GM18519 (cell line): Measurements from ENCODE around the gene CAMTA1.

Source experiments
- ATAC-seq: cut with Tn5 transposase; IDR thresholded peaks from one replicate; pipeline ENCODE4 v1.9.1; 2021; ENCODE audit warnings: mild to moderate bottlenecking, moderate library complexity; ENCODE audit not compliant: unreplicated experiment, low FRiP score

Gene CAMTA1

DNA sequence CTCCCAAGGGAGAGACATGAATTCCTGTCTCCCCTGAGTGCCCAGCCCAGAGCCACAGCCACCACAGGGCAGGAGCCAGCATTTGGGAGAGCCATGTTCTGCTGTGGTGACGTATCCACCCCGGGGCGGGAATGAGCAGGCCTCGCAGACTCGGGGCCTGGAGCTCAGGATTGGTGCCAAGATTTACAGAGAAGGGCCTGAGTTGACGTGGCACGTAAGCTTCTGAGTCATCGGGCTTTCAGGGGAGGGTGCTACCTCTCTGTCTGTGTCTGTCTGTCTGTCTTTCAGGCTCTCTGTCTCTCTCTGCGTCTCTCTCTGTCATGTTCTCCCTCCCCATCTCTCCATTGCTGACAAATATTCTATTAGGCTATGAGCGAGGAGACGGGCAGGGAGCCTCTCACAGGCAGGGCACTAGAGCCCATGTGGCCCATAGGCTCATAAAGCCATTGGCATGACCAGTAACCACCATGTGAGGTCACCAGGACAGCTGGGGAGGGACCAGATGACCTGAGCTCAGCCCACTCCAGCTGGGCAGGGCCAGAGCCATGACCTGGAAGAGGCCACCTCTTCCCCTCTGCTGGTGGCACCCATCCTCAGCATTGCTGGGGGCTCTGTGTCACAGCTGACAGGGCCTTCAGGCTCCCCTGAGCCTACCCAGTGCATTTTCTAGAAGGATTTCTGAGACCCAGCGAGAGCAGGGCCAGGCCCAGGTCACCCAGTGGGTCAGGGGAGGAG is 685.8 kb downstream of the CAMTA1 start:
- ATAC-seq = no peak

- ATAC-seq = no peak
These were observed 686.6 kb downstream of the CAMTA1 start for GRCh38 chr1:7471836-7472235.

DNA sequence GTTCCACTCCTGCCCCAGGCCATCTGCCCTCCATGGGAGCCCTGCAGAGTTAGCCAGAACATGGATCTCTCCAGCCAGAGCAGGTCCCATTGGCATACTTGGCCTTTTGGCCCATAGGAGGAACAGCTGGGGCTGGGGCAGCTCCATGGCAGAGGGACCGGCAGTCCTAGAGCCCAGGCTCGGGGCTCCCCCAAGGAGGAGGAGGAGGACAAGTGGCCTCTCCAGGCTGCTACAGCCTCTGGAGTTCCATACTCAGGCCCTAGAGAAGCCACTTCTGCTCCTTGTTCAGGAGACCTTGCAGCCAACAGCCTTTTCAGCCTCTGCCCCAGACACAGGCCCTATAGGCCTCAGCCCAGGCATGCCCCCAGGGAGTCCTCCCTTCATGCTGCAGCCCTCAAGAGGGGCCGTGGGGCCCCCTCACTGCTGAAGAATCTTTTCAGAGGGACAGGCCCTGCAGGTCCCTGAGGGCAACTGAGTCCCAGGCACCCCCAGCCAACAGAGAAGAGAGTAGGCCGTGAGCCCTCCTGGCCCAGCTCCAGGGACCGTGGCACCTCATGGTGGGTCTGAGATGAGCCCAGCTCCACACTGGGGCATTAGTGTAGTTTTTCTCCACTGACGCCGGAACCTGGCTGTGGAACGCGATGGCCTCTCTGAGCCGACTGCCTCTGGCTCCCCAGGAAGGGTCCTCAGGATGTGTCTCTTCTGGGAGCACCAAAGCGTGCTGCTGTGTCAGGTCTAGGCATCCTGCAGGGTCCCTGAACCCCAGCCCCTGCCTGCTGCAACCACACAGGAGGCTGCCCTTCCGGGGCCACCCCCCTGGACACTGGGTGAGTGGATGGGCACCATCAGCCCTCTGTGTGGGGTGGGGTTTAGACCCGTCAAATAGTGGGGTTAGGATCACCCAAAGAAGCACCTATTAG is 688.2 kb downstream of the CAMTA1 start:
- ATAC-seq = no peak

- ATAC-seq = no peak
These were observed 688.9 kb downstream of the CAMTA1 start for GRCh38 chr1:7474143-7474490.

DNA sequence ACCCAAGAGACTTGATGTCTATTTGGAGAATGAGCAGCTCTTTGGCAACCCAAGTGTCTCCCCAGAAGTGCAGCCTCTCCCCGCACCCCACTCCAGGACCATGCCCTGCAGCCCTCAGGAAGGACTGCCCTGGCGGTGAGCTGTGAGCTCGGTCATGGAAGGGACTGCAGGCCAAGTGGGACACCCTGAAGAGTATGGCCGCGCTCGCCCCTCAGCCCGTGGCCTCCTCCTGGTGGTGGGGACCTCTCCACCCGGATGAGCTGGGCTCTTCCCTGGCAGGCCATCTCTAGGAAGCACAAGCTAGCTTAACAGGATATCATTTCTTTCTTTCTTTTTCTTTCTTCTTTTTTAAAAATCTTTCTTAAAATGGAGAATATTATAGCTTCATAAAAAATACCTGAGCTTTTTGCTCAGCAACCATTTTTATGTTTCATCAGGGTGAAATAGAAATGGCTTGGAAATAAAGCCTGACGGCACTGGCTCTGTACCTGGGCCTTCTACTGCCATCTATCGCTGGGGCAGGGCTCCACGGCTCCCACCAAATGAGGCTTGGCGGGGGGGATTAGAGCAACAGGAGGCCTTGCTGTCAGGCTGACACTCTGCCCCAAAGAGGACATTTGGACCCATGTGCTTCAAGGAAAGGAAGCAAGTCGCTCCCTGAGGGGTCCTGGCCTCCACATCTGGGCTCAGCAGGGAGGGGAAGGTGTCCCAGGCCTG is 689.7 kb downstream of the CAMTA1 start:
- no peak for ATAC-seq

GRCh38 chr1:7475691-7476090 is 690.4 kb downstream of the CAMTA1 start:
- no peak for ATAC-seq

GRCh38 chr1:7476402-7476801 is 691.1 kb downstream of the CAMTA1 start:
- no peak for ATAC-seq

DNA sequence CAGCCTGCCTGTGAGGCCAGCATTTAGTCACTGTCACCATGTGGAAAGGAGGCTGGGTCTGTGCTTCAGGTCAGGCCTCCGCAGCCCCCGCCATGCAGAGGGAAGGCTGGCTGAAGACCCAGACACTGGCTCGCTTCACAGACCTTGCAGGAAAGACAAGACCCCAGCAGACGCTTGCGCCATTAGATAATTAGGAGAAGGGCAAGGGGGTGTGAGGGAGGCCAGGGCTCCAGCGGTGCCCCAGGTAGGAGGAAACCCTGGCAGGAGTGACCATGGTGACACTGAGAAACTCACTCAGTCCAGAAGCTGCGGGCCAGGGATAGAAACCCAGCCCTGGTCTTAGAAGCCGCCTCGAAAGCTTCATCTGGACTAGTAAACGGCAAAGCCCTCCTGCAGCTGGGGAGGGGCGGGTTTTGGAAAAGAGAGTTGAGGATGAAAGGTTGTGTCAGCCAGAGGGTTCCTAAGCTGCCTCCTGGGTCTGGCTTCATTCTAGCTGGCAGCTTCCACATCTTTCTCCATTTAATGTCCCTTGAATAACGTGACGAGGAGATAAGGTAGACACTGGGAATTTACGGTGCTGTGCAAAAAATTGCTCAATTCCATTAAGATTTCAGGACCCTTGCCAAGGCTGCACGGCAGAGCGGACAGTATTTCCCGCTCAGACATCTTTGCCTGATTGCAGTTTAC is 691.8 kb downstream of the CAMTA1 start:
- ATAC-seq = no peak

DNA sequence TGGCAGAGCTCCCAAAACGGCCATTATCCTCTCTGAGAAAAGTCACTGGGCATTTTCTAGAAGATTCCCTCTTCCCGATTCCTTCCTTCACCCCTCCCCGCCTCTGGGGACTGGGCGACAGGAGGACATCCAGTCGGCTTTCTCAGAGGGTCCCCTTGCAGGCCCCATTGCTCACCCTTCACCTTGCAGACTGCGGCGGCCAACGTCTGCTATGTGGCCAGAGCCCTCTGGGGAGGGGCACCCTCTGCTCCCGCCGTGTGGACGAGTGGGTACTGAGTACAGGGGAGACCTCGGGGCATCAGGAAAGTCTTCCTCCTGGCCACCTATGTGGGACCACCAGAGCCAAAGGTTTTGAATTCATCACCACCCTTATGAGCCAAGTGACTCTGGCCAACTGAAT is 692.3 kb downstream of the CAMTA1 start:
- ATAC-seq = no peak

- no peak for ATAC-seq
These were observed 693.0 kb downstream of the CAMTA1 start for GRCh38 chr1:7478142-7478790.

GRCh38 chr1:7478809-7479499 is 693.7 kb downstream of the CAMTA1 start:
- ATAC-seq = no peak

DNA sequence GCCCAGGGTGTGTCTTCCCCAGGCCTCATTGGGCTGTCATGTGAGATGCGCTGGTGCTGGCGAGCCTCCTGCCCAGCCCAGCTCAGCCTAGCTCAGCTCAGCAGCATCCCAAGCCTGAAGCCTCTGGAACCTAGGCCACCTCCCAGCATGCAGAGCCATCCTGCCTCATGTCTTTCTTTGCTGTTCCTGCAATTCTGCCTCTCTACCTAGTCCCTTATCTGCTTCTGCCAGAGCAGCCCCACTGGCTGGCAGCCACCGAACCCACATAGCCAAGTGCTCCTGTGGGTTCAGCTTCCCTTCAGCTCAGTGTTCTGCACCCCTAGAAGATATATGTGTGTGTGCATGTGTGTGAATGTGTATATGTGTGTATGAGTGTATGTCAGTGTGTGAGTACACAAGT is 694.3 kb downstream of the CAMTA1 start:
- ATAC-seq = no peak

GRCh38 chr1:7481194-7481593 is 695.9 kb downstream of the CAMTA1 start:
- no peak for ATAC-seq

- ATAC-seq = no peak
These were observed 696.8 kb downstream of the CAMTA1 start for GRCh38 chr1:7482077-7482476.

DNA sequence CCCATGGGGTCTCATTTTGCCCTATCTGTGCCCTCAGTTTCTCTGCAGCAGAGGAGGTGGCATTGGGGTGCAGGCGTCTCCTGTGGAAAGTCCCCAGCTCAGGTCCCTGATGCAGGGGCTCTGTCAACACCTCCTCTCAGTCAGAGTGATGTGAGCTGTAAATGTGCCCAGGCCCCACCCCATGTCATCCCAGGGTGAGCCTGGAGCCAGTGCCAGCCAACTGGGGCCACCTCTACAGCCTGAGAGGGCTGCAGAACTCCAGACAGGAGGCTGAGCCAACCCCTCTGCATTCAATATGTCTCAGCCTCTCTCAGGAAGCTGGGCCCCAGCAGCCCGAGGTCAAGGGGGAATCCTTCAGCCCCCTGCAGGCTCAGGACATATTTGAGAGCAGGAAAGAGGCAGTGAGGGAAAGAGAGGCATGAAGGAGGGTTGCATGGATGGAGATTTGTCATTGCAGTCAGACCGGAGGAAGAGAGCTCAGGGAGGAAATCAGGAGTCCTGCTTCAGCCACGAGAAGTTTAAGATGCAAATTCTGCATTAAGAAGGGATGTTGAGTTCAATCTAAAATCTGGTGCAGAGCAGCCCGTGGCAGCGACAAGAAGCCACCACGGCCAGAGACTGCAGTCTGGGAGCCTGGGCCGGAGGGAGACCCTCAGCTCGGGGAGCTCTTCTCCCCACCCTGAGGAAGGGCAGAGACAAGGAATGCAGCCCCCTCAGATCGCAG is 697.7 kb downstream of the CAMTA1 start:
- ATAC-seq = no peak

DNA sequence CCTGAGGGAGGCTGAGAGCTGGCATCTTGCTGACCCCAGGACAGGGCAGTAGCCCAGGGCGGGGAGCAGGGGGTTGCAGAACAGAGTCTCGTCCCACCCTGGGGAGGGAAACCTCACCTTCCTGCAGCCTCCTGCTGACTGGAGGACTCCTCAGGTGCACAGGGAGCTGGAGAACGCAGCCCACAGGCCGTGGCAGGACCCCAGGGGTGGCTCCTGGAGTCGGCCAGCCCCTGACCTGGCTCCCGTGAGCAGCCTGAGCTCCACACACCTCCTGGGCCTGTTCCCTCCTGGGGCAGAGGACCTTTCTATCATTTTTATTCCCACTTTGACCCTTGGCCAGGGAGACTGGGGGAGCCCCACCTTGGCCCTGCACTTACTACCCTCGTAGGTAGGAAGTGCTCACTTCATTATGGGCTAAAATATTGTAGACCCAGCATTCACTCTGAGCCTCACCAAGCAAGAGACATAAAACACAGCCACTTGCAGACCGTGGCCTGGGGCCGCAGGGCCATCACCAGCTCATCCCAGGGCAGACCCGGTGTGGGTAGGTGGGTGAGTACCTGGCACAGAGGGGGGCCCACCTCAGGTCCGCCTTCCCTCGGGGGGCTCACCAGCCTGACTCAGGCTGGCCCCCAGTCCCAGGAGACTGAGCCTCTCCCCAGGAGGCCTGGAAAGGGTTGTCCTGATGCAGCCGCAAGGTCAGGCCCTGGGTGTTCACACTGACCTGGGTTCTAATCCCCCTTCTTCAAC is 698.6 kb downstream of the CAMTA1 start:
- ATAC-seq = no peak

GRCh38 chr1:7485086-7485780 is 700.0 kb downstream of the CAMTA1 start:
- no peak for ATAC-seq

DNA sequence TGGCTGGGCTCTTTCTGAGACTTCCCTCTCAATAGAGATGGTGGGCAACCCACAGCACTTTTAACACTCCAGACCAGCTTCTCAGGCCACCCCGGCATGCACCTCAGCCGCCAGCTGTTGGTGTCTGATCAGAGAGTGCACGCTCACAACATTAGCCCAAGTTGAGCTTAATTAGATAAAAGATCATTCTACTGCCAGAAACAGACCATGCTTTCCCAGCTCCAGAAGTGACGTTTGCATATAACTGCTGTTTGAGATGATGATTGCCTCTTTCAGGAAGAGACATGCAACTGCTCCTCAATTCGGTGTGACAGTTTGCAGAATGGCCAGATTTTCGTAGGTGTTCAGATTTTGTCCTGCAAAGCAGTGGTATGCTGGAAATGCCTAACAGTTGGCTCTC is 700.6 kb downstream of the CAMTA1 start:
- ATAC-seq = no peak
